Dendritic cell treated with granulocyte-macrophage colony-stimulating factor and Interleukin-4, amounts not matched to agents 40 ng/mL and 50 ng/mL, for 4 days (primary cell): ENCODE measurements around the gene CD44.
"Not testable (repeated sequence)": the region's sequence is repeated elsewhere in the genome, so short reads cannot be mapped to it uniquely, and the experiment has no call there.

ENCODE experiments used
- H3K27ac Mint-ChIP-seq: one replicate; pipeline ENCODE4 v1.8.0; 2022; ENCODE audit warnings: mild to moderate bottlenecking, mixed read lengths
- H3K27me3 Mint-ChIP-seq: one replicate; pipeline ENCODE4 v1.8.0; 2022; ENCODE audit warnings: mild to moderate bottlenecking, mixed read lengths
- H3K36me3 Mint-ChIP-seq: one replicate; pipeline ENCODE4 v1.8.0; 2022; ENCODE audit warnings: low read depth, mixed read lengths
- H3K4me1 Mint-ChIP-seq: one replicate; pipeline ENCODE4 v1.8.0; 2022; ENCODE audit warnings: low read depth, mixed read lengths
- H3K4me3 Mint-ChIP-seq: one replicate; pipeline ENCODE4 v1.8.0; 2022; ENCODE audit warnings: mild to moderate bottlenecking, moderate library complexity, mixed read lengths
- H3K9me3 Mint-ChIP-seq: one replicate; pipeline ENCODE4 v1.8.0; 2022; ENCODE audit warnings: mixed read lengths
- intact Hi-C: fragments of 100-400 bp; cut with micrococcal nuclease; formaldehyde crosslinking; loops from one replicate; pipeline ENCODE4 v1.15.0; 2022

CD44 gene

GRCh38 chr11:35223371-35223796, 84.4 kb downstream of the CD44 start:
- H3K27ac Mint-ChIP-seq, result peak overlapping the region; percentile 90
- no peaks in the 10 kb centered on the region for H3K9me3 Mint-ChIP-seq
- intact Hi-C loops, result no loop called here
- H3K4me3 Mint-ChIP-seq, result no peak overlapping the region
- H3K27me3 Mint-ChIP-seq, result no peaks in the 10 kb centered on the region
- H3K4me1 Mint-ChIP-seq, result peaks cover 58% of the 10 kb centered on the region
- H3K36me3 Mint-ChIP-seq, result peaks cover 97% of the 10 kb centered on the region

GRCh38 chr11:35223991-35224390, 85.0 kb downstream of the CD44 start:
- peak overlapping the region; percentile 90 for H3K27ac Mint-ChIP-seq
- intact Hi-C loops, result no loop called here
- no peaks in the 10 kb centered on the region for H3K27me3 Mint-ChIP-seq
- H3K4me3 Mint-ChIP-seq, result no peak overlapping the region
- H3K36me3 Mint-ChIP-seq, result peaks cover 97% of the 10 kb centered on the region
- H3K4me1 Mint-ChIP-seq, result peaks cover 64% of the 10 kb centered on the region
- no peaks in the 10 kb centered on the region for H3K9me3 Mint-ChIP-seq

- Mint-ChIP-seq H3K36me3 (peaks cover 97% of the 10 kb centered on the region), H3K27ac (peak overlapping the region; percentile 90), H3K4me3 (no peak overlapping the region), H3K4me1 (peaks cover 73% of the 10 kb centered on the region), H3K9me3 (no peaks in the 10 kb centered on the region), H3K27me3 (no peaks in the 10 kb centered on the region)
- intact Hi-C loops, result no loop called here
Measured at GRCh38 chr11:35225946-35226520, 87.1 kb downstream of the CD44 start.

- peaks cover 97% of the 10 kb centered on the region for H3K36me3 Mint-ChIP-seq
- H3K27me3 Mint-ChIP-seq, H3K9me3 Mint-ChIP-seq, H3K4me3 Mint-ChIP-seq, intact Hi-C loops: not testable (repeated sequence)
- H3K27ac Mint-ChIP-seq, result peak overlapping the region; percentile 90
- peaks cover 73% of the 10 kb centered on the region for H3K4me1 Mint-ChIP-seq
Measured at GRCh38 chr11:35226756-35227155, 87.8 kb downstream of the CD44 start.

DNA sequence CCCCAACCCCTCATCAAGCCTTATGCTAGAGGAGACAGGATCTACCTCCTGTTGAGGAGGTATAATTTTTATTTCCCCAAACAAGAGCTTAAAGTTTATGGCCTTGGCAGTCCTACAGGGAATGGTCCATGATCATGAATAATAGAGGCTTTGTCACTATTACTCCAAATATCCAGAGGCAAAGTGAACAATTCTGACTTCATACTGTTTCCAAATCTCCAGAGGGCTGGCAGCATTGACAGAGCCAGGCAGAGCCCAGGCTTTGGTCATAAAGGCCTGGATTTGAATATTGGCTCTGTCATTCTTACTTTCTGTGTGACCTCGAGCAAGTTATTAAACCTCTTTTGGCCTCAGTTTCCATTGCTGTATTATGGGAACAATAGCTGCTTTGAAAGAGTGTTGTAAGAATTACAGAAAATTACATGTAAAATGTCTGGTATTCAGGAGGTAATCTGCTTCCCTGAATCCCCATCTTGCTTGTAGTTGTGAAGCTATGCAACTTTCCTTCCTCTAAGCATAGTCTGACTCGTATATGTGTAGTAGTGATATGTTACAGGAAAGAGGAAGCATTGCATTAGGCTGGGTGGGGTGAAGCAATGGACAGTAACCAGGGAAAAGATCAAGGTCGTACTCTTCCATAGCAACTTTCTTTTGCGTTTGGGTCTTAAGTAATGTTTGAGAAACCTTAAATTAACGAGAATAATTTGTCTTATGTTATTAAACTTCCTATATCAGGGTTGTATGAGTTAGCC, 88.8 kb downstream of the CD44 start:
- Mint-ChIP-seq H3K4me3 (no peak overlapping the region), H3K36me3 (peaks cover 99% of the 10 kb centered on the region), H3K9me3 (no peaks in the 10 kb centered on the region), H3K27ac (peak overlapping the region; percentile 90), H3K4me1 (peaks cover 82% of the 10 kb centered on the region), H3K27me3 (no peaks in the 10 kb centered on the region)
- intact Hi-C loops, result loop anchor here (1.0 kb wide), 1 partner anchor 12 kb away; no protein-coding TSS in a partner anchor

GRCh38 chr11:35228328-35228725, 89.4 kb downstream of the CD44 start:
- H3K9me3 Mint-ChIP-seq, result no peaks in the 10 kb centered on the region
- peak overlapping the region; percentile 13 for H3K4me3 Mint-ChIP-seq
- H3K4me1 Mint-ChIP-seq, result peaks cover 83% of the 10 kb centered on the region
- H3K36me3 Mint-ChIP-seq, result peaks cover 97% of the 10 kb centered on the region
- no peaks in the 10 kb centered on the region for H3K27me3 Mint-ChIP-seq
- H3K27ac Mint-ChIP-seq, result peak overlapping the region; percentile 90
- intact Hi-C loops, result loop anchor here (1.0 kb wide), 1 partner anchor 13 kb away; no protein-coding TSS in a partner anchor

DNA sequence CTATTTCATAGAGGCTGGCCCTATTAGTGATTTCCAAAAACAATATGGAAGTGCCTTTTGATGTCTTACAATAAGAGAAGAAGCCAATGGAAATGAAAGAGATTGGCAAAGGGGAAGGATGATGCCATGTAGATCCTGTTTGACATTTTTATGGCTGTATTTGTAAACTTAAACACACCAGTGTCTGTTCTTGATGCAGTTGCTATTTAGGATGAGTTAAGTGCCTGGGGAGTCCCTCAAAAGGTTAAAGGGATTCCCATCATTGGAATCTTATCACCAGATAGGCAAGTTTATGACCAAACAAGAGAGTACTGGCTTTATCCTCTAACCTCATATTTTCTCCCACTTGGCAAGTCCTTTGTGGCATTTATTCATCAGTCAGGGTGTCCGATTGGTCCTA, 91.4 kb downstream of the CD44 start:
- Mint-ChIP-seq H3K27me3 (no peaks in the 10 kb centered on the region), H3K9me3 (no peaks in the 10 kb centered on the region), H3K27ac (peak overlapping the region; percentile 90), H3K36me3 (peaks cover 82% of the 10 kb centered on the region), H3K4me1 (peaks cover 85% of the 10 kb centered on the region), H3K4me3 (no peak overlapping the region)
- intact Hi-C loops, result no loop called here

- intact Hi-C loops, result no loop called here
- Mint-ChIP-seq H3K27ac (peak overlapping the region; percentile 90), H3K4me1 (peaks cover 87% of the 10 kb centered on the region), H3K36me3 (peaks cover 73% of the 10 kb centered on the region), H3K27me3 (no peaks in the 10 kb centered on the region), H3K9me3 (no peaks in the 10 kb centered on the region), H3K4me3 (no peak overlapping the region)
Measured at GRCh38 chr11:35231076-35231860, 92.3 kb downstream of the CD44 start.

DNA sequence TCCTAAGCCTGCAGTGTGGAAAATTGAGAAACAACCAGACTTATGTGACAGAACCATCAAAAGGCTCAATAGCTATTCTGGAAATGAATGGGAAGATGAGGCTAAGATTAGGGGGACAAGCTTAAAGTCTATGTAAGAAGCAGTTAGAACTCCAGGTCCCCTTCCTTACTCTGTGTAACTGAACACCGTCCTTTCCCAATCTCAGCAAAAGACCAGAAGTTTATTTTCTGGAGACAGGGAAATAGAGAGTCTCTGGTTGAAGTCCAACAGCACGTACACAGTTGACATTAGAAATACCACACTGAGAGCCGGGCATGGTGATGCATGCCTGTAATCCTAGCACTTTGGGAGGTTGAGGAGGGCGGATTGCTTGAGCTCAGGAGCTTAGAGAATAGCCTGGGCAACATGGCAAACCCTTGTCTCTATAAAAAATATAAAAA, 93.9 kb downstream of the CD44 start:
- intact Hi-C loops, result no loop called here
- no peak overlapping the region for H3K4me3 Mint-ChIP-seq

DNA sequence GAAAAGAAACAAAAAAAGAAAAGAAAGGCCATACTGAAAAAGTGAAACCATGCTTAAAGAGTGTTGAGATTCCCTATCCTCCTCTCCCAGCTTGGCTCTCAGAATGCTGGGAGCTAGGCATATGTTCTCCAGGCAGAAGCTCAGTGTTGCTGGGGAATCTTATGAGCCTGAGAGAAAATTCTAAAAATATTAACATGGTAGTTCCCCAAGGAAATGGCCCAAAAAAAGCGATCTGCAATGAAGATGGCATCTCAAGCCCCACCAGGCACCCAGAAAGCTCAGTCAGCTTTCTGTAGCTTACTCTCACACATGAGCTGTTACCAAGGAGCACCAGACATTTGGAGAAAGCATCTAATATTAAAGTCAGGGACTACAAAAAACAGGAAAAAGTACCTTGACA, 94.5 kb downstream of the CD44 start:
- H3K27me3 Mint-ChIP-seq, result no peaks in the 10 kb centered on the region

More for the DNA sequence above, 93.9 kb downstream of the CD44 start:
- peaks cover 59% of the 10 kb centered on the region for H3K36me3 Mint-ChIP-seq
- no peaks in the 10 kb centered on the region for H3K9me3 Mint-ChIP-seq
- peak overlapping the region; percentile 91 for H3K27ac Mint-ChIP-seq
- H3K4me1 Mint-ChIP-seq, result peaks cover 90% of the 10 kb centered on the region
- no peaks in the 10 kb centered on the region for H3K27me3 Mint-ChIP-seq

DNA sequence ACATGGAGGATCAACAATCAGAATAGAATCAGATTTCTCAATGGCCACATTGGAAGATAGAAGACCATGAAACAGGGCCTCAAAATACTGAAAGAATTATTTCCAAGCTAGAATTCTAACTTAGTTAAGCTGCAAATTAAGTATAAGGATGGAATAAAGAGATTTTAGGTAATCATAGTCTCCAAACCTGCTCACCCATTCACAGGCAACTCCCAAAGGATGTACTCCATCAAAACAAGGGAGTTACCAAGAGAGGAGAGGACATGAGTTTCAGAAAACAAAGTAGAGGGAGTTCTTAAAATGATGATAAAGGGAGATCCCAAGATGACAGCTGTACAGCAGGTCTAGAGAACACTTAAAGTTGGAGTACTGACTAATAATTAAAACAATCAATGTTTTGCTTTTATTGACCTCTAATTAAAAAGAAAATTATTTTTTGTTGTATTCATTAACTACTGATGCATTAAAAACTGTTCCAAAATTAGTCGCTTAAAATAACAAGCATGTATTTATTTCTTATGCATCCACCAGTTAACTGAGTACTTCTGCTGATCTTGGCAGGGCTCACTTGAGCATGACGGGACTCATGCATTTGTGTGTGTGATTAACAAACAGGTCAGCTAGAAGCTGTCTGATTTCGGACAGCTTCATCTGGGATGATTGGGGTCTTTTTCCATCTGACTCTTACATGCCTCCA, 95.6 kb downstream of the CD44 start:
- intact Hi-C loops, result loop anchor here (5.0 kb wide), 2 partner anchors 68 to 158 kb away; no protein-coding TSS in a partner anchor
- Mint-ChIP-seq H3K27me3 (no peaks in the 10 kb centered on the region), H3K36me3 (peaks cover 44% of the 10 kb centered on the region), H3K27ac (peak overlapping the region; percentile 91), H3K4me3 (no peak overlapping the region), H3K4me1 (peaks cover 86% of the 10 kb centered on the region), H3K9me3 (no peaks in the 10 kb centered on the region)

More for the DNA sequence above, 94.5 kb downstream of the CD44 start:
- intact Hi-C loops, result no loop called here
- H3K27ac Mint-ChIP-seq, result peak overlapping the region; percentile 91
- peaks cover 90% of the 10 kb centered on the region for H3K4me1 Mint-ChIP-seq
- no peak overlapping the region for H3K4me3 Mint-ChIP-seq
- H3K9me3 Mint-ChIP-seq, result no peaks in the 10 kb centered on the region
- H3K36me3 Mint-ChIP-seq, result peaks cover 55% of the 10 kb centered on the region

DNA sequence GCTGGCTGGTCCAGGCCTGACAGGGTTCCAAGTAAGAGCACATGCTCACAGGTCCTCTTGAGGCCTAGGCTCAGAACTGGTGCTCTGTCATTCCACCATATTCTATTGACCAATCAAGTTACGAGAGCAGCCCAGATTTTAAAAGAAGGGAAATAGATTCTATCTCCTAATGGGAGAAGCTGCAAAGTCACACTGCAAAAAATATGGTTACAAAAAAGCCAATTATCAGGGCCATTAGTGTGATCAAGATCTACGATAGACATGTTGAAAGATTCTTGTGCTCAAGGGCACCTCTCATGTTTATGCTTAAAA, 96.1 kb downstream of the CD44 start:
- peak overlapping the region; percentile 91 for H3K27ac Mint-ChIP-seq
- H3K27me3 Mint-ChIP-seq, result no peaks in the 10 kb centered on the region
- intact Hi-C loops, result loop anchor here (5.0 kb wide), 2 partner anchors 67 to 157 kb away; no protein-coding TSS in a partner anchor
- H3K4me3 Mint-ChIP-seq, result no peak overlapping the region
- no peaks in the 10 kb centered on the region for H3K9me3 Mint-ChIP-seq
- H3K36me3 Mint-ChIP-seq, result peaks cover 39% of the 10 kb centered on the region
- H3K4me1 Mint-ChIP-seq, result peaks cover 86% of the 10 kb centered on the region

DNA sequence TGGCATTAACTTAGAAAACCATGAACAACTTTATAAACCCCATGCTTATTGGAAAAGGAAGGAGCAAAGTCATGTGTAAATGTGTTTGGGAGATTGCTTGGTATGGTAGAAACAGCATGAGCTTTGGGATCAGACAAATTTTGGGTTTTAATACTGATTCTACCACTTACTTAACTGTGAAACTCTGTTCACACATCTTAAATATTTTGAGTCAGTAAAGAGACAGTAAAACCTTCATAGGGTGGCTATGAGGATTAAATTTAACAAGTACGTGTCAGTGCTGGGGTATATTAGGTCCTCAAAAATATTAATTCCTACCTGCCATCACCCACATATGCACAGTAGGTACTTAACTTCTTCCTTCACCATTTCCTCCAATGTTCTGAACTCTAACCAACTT, 96.5 kb downstream of the CD44 start:
- peaks cover 35% of the 10 kb centered on the region for H3K36me3 Mint-ChIP-seq
- H3K9me3 Mint-ChIP-seq, result no peaks in the 10 kb centered on the region
- H3K4me3 Mint-ChIP-seq, result no peak overlapping the region

More for the DNA sequence above, 96.5 kb downstream of the CD44 start:
- H3K27ac Mint-ChIP-seq, result peak overlapping the region; percentile 91
- peaks cover 85% of the 10 kb centered on the region for H3K4me1 Mint-ChIP-seq
- intact Hi-C loops, result loop anchor here (5.0 kb wide), 2 partner anchors 67 to 157 kb away; no protein-coding TSS in a partner anchor
- H3K27me3 Mint-ChIP-seq, result no peaks in the 10 kb centered on the region
